A673 (cell line): ENCODE measurements around the gene STAT5B. TPM values are rescaled to one million over a fixed set of nuclear protein-coding genes. Genes with fewer than 3 reads are reported as not detected.

ENCODE experiments used
- BruUV-seq: library from RNA; stranded (reverse); fragments of 400-500 nt; replicated peaks from 2 replicates; lab custom pipeline; 2021; lab: Mats Ljungman, UMichigan
- CTCF ChIA-PET: fragments of 300-600 bp; sonication (Branson Sonifier 250); formaldehyde crosslinking; loops from one replicate; lab custom pipeline; 2022; ENCODE audit warnings: antibody characterized with exemption; lab: Charles Lee
- POLR2A ChIA-PET: fragments of 300-600 bp; sonication (Branson Sonifier 250); formaldehyde crosslinking; loops from one replicate; lab custom pipeline; 2022; ENCODE audit warnings: antibody characterized with exemption; ENCODE audit not compliant: low non-redundant PET; lab: Charles Lee
- DNase-seq: peaks from one replicate; pipeline ENCODE4 v3.0.0-alpha.2; 2015; ENCODE audit warnings: low spot score
- H3K27ac ChIP-seq: fragments of 200-600 bp; sonication (generic); 2 replicates; pipeline ENCODE4 v1.5.1; 2016; ENCODE audit warnings: mixed run types, low read depth, mild to moderate bottlenecking, mixed read lengths, antibody characterized with exemption, low read length; ENCODE audit not compliant: poor library complexity, severe bottlenecking
- H3K27me3 ChIP-seq: fragments of 200-600 bp; sonication (generic); replicated peaks from 2 replicates; pipeline ENCODE4 v1.6.1; 2017; ENCODE audit warnings: mixed run types, low read depth, mild to moderate bottlenecking, mixed read lengths, antibody characterized with exemption, low read length; ENCODE audit not compliant: insufficient read depth, poor library complexity
- H3K36me3 ChIP-seq: fragments of 200-600 bp; sonication (generic); 2 replicates; pipeline ENCODE4 v1.6.1; 2016; ENCODE audit warnings: mixed run types, mild to moderate bottlenecking, mixed read lengths, antibody characterized with exemption, low read length; ENCODE audit not compliant: insufficient read depth, poor library complexity, severe bottlenecking
- H3K4me1 ChIP-seq: fragments of 200-600 bp; sonication (generic); 2 replicates; pipeline ENCODE4 v1.6.1; 2017; ENCODE audit warnings: mixed run types, mild to moderate bottlenecking, mixed read lengths, antibody characterized with exemption, low read length; ENCODE audit not compliant: insufficient read depth, poor library complexity, severe bottlenecking
- H3K4me3 ChIP-seq: fragments of 200-600 bp; sonication (generic); 2 replicates; pipeline ENCODE4 v1.5.1; 2016; ENCODE audit warnings: low read depth, mixed run types, mild to moderate bottlenecking, mixed read lengths, low read length; ENCODE audit not compliant: poor library complexity, severe bottlenecking
- H3K9me3 ChIP-seq: fragments of 200-600 bp; sonication (generic); 2 replicates; pipeline ENCODE4 v1.6.1; 2016; ENCODE audit warnings: mixed run types, low read depth, mild to moderate bottlenecking, mixed read lengths, antibody characterized with exemption, low read length; ENCODE audit not compliant: poor library complexity, severe bottlenecking
- CTCF ChIP-seq: fragments of 300-800, 200-600 bp; sonication (generic); conservative IDR thresholded peaks from 2 replicates; pipeline ENCODE4 v1.5.1; 2017; ENCODE audit warnings: low read depth, mild to moderate bottlenecking, antibody characterized with exemption, low read length, moderate library complexity, mixed read lengths
- EZH2 ChIP-seq: fragments of 200-600 bp; sonication (generic); IDR thresholded peaks from 2 replicates; pipeline ENCODE4 v1.6.1; 2017; ENCODE audit warnings: borderline replicate concordance, low read depth, mild to moderate bottlenecking, mixed read lengths, antibody characterized with exemption, low read length; ENCODE audit not compliant: poor library complexity, severe bottlenecking
- intact Hi-C: fragments of 100-400 bp; cut with micrococcal nuclease; formaldehyde crosslinking; loops from one replicate; pipeline ENCODE4 v1.10.0; 2022; ENCODE audit not compliant: unreplicated experiment
- total RNA-seq: library from RNA; stranded (reverse); gene quantifications from 2 replicates; pipeline ENCODE4 v1.2.3, GENCODE V29; 2021

Gene STAT5B
- total RNA-seq, 1 experiment from 2014 or later = 11.2 TPM

DNA sequence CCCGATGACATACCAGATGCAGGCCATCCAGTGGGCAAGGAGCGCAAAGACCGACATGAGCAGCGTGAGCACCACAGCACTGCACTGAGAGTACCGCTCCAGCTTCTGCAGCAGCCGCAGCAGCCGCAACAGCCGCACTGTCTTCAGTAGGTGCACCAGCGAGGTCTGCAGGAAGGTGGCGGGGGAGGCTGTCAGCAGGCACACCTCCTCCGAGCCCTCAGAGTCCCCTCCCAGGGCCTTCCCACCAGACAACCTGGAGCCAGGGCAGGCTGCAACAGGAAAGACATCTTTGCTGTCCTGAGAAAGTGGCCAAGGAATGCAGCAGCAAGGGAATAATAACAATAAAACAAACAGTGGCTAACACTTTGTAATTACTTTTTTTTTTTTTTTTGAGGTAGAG lies 104.4 kb downstream of the STAT5B start:
- DNase-seq = no peak
- Histone ChIP-seq H3K4me1 (no peaks in the 10 kb centered on the region), H3K27ac (no peak overlapping the region), H3K27me3 (no peaks in the 10 kb centered on the region), H3K4me3 (no peak overlapping the region), H3K36me3 (no peaks in the 10 kb centered on the region), H3K9me3 (no peaks in the 10 kb centered on the region)
- POLR2A ChIA-PET = no interaction called here
- intact Hi-C loops = no loop called here
- CTCF ChIA-PET = no interaction called here
- TF ChIP-seq EZH2 (no peak), CTCF (no peak)
- no TSS peak for BruUV-seq

DNA sequence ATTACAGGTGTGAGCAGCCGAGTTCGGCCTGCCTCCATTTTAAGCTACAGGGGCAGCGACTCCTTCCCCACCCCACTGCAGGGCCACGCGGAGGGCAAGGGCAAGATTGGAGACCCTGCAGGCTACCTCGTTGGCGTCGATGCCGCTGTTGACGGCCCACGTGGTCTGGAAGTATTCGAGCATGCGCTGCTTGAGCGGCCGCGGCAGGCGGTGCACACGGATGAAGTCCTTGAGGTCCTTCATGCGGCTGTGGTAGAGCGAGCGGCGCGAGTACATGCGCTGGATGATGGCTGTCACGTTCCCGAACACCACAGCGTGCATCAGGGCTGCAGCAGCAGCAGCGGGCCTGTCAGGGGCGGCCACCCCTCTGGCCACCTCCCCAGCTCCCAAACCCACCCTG lies 106.8 kb downstream of the STAT5B start:
- Histone ChIP-seq H3K9me3 (no peaks in the 10 kb centered on the region), H3K27me3 (no peaks in the 10 kb centered on the region), H3K4me3 (no peak overlapping the region), H3K27ac (no peak overlapping the region), H3K36me3 (no peaks in the 10 kb centered on the region), H3K4me1 (no peaks in the 10 kb centered on the region)
- no peak for TF ChIP-seq EZH2
- no peak for TF ChIP-seq CTCF
- BruUV-seq = no TSS peak
- DNase-seq = no peak
- POLR2A ChIA-PET = no interaction called here
- CTCF ChIA-PET = no interaction called here
- intact Hi-C loops = no loop called here

- ChIA-PET POLR2A (no interaction called here), CTCF (no interaction called here)
- BruUV-seq = no TSS peak
- H3K9me3 ChIP-seq = no peaks in the 10 kb centered on the region
- H3K27me3 ChIP-seq = no peaks in the 10 kb centered on the region
- no peak for DNase-seq
- no peaks in the 10 kb centered on the region for H3K36me3 ChIP-seq
- no peaks in the 10 kb centered on the region for H3K4me1 ChIP-seq
- no peak for TF ChIP-seq CTCF
- TF ChIP-seq EZH2 = no peak
- intact Hi-C loops = no loop called here
- no peak overlapping the region for H3K27ac ChIP-seq
- H3K4me3 ChIP-seq = no peak overlapping the region
These were observed 108.4 kb downstream of the STAT5B start for GRCh38 chr17:42167807-42168206.
